ENCODE measurements around the gene SPATA31E1.

DNA sequence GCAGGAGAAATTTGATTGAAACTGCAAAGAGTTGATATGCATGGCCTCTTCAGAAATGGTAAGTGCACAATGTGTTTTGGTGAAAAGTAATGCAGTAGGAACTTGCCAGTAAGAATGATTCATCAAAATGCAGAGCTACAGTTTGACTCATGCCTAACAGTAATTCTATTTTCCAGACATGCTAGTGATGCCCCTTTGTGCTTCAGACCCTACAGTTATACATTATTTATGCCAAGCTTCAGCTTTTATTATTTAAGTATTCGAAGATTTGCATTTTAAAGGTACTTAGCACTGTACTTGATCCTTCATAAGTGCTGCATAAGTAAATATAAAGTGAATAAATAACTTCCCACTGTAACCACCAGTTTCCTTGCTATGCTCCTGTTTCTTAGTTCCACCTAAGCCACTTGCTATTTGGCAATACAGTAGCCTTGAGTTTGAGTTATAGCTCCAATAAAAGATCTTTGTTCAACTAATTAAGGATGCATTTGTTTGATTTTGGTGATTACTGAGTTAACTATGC lies 3.6 kb upstream of the SPATA31E1 start:
- TF ChIP-seq POLR2AphosphoS5 (IDR thresholded peaks at IDR 0.05; ENCODE audit: low read depth, low read length) = no peak
- TF ChIP-seq POLR2A (IDR thresholded peaks at IDR 0.05; ENCODE audit: low read depth, low read length) = no peak
- no peak for TF ChIP-seq TAF1 (IDR thresholded peaks at IDR 0.05; ENCODE audit: low read depth, low read length)
- TF ChIP-seq PAX5 (IDR thresholded peaks at IDR 0.05; ENCODE audit: insufficient read depth, low read length, severe bottlenecking) = no peak
- TF ChIP-seq POU2F2 (IDR thresholded peaks at IDR 0.05; ENCODE audit: low read depth, low read length) = no peak
- TF ChIP-seq SPI1 (IDR thresholded peaks at IDR 0.05; ENCODE audit: low read depth, low read length) = no peak

All from GM12891 (cell line).